K562 (cell line): Measurements from ENCODE around the gene GUCY1A1. TPM values are rescaled to one million over a fixed set of nuclear protein-coding genes. Genes with fewer than 3 reads are reported as not detected.

Source experiments
- ATAC-seq: fragments of 200-7000 bp; cut with Tn5 transposase; 3 replicates; pipeline ENCODE4 v1.9.1; 2020; ENCODE audit warnings: moderate library complexity
- BruUV-seq: library from RNA; stranded (reverse); fragments of 400-500 nt; replicated peaks from 2 replicates; lab custom pipeline; 2021; lab: Mats Ljungman, UMichigan
- CTCF ChIA-PET: fragments of 300-600 bp; formaldehyde crosslinking; extraction: SDS; loops from one replicate; lab custom pipeline; 2021; ENCODE audit warnings: low intra/inter-chr PET ratio; lab: Yijun Ruan, JAX
- POLR2A ChIA-PET: fragments of 300-600, 350-650 bp; sonication (Branson Sonifier 250); formaldehyde crosslinking; extraction: SDS; loops from one replicate; lab custom pipeline; 2021; ENCODE audit warnings: antibody characterized with exemption, inconsistent platforms; lab: Yijun Ruan, JAX
- DNase-seq, 4 experiments: peaks; one replicate each; pipeline versions ENCODE4 v3.0.0 to v3.0.0-alpha.2; 2011 to 2018; ENCODE audit warnings: low spot score in 3 of 4, mixed read lengths in 3 of 4; ENCODE audit errors: extremely low read depth in 1 of 4
- FAIRE-seq: peaks from 2 replicates; lab custom pipeline; 2011; peaks lifted over from hg19 to GRCh38; lab: Jason Lieb, UNC
- H2AFZ ChIP-seq: 2 replicates; pipeline ENCODE4 v1.6.0; 2011; ENCODE audit warnings: low read depth, low read length, control low read depth, inconsistent platforms
- H3K27ac ChIP-seq: fragments of 200-600 bp; 3 replicates; pipeline ENCODE4 v1.8.0; 2011; ENCODE audit warnings: low read depth, mild to moderate bottlenecking, control low read depth, inconsistent platforms, low read length, moderate library complexity, mixed read lengths; ENCODE audit errors: extremely low read depth
- H3K27me3 ChIP-seq, 2 experiments: fragments of 300-600 bp in 1 of 2; 2 replicates in 1 of 2; 3 replicates in 1 of 2; pipeline versions ENCODE4 v1.6.0 to v1.8.0; 2011; ENCODE audit warnings: inconsistent platforms in 2 of 2, low read length in 2 of 2, mild to moderate bottlenecking in 1 of 2, mixed read lengths in 1 of 2, moderate library complexity in 1 of 2; ENCODE audit not compliant: control insufficient read depth in 2 of 2, insufficient read depth in 2 of 2
- H3K36me3 ChIP-seq: fragments of 300-600 bp; 3 replicates; pipeline ENCODE4 v1.8.0; 2011; ENCODE audit warnings: mild to moderate bottlenecking, low read length, inconsistent platforms; ENCODE audit not compliant: control insufficient read depth, insufficient read depth
- H3K4me1 ChIP-seq, 2 experiments: fragments of 200-600 bp in 1 of 2; replicated peaks in 1 of 2; 2 replicates in 1 of 2; 3 replicates in 1 of 2; pipeline versions ENCODE4 v1.5.1 to v1.8.0; 2011; ENCODE audit warnings: inconsistent platforms in 2 of 2, low read length in 2 of 2, mild to moderate bottlenecking in 1 of 2, mixed read lengths in 1 of 2, moderate library complexity in 1 of 2; ENCODE audit not compliant: control insufficient read depth in 2 of 2, insufficient read depth in 2 of 2
- H3K4me2 ChIP-seq: 2 replicates; pipeline ENCODE4 v1.6.1; 2011; ENCODE audit warnings: low read length, control low read depth, inconsistent platforms, mixed read lengths; ENCODE audit not compliant: insufficient read depth
- H3K4me3 ChIP-seq: fragments of 200-600 bp; sonication (generic), shearing (Covaris generic); 2 replicates; pipeline ENCODE4 v1.5.1; 2016; ENCODE audit warnings: control low read depth, inconsistent platforms
- H3K79me2 ChIP-seq: fragments of 200-600 bp; 3 replicates; pipeline ENCODE4 v1.8.0; 2011; ENCODE audit warnings: low read length, inconsistent platforms; ENCODE audit not compliant: control insufficient read depth, insufficient read depth
- H3K9ac ChIP-seq, 2 experiments: 2 replicates each; pipeline versions ENCODE4 v1.6.0 to v1.6.1; 2011; ENCODE audit warnings: low read depth in 2 of 2, low read length in 2 of 2, control low read depth in 1 of 2, inconsistent platforms in 1 of 2, mild to moderate bottlenecking in 1 of 2, mixed read lengths in 1 of 2; ENCODE audit not compliant: insufficient read depth in 1 of 2
- H3K9me1 ChIP-seq: one replicate; pipeline ENCODE4 v1.6.0; 2011; ENCODE audit warnings: inconsistent platforms, mild to moderate bottlenecking, low read length, moderate library complexity; ENCODE audit not compliant: control insufficient read depth, insufficient read depth
- H3K9me3 ChIP-seq: replicated peaks from 2 replicates; pipeline ENCODE4 v1.5.1; 2011; ENCODE audit warnings: low read depth, low read length, inconsistent platforms; ENCODE audit not compliant: control insufficient read depth, insufficient read depth
- H4K20me1 ChIP-seq: replicated peaks from 2 replicates; pipeline ENCODE4 v1.6.1; 2011; ENCODE audit warnings: low read length, inconsistent platforms, mixed read lengths; ENCODE audit not compliant: control insufficient read depth, insufficient read depth
- BMI1 ChIP-seq: fragments of 150-350 bp; IDR thresholded peaks from 2 replicates; pipeline ENCODE4 v1.6.1; 2014; ENCODE audit warnings: low read length
- CEBPG ChIP-seq, 3 experiments: fragments of 200-800 bp in 1 of 3; sonication (Bioruptor generic) in 1 of 3; sonication (generic) in 1 of 3; formaldehyde crosslinking in 1 of 3; IDR thresholded peaks in 2 of 3; conservative IDR thresholded peaks in 1 of 3; 2 replicates each; pipeline versions ENCODE4 v1.6.1 to v1.8.0; 2016 to 2022; ENCODE audit warnings: missing compliant biosample characterization in 2 of 3, missing genetic modification characterization in 2 of 3, mild to moderate bottlenecking in 1 of 3, missing genetic modification reagents in 1 of 3
- ETV6 ChIP-seq, 3 experiments: fragments of 150-350 bp in 1 of 3; sonication (generic) in 1 of 3; formaldehyde crosslinking in 1 of 3; IDR thresholded peaks; 2 replicates each; pipeline versions ENCODE4 v1.6.1 to v1.8.0; 2014 to 2022; ENCODE audit warnings: borderline replicate concordance in 2 of 3, low read depth in 2 of 3, antibody characterized with exemption in 1 of 3, low read length in 1 of 3, mild to moderate bottlenecking in 1 of 3, missing genetic modification reagents in 1 of 3
- FOXP1 ChIP-seq: sonication (generic); formaldehyde crosslinking; IDR thresholded peaks from 2 replicates; pipeline ENCODE4 v1.8.0; 2022; ENCODE audit warnings: mild to moderate bottlenecking, missing genetic modification reagents
- HNRNPL ChIP-seq: fragments of 200-400 bp; formaldehyde crosslinking; IDR thresholded peaks from 2 replicates; pipeline ENCODE4 v1.6.1; 2017; ENCODE audit warnings: low read depth, mild to moderate bottlenecking, low read length
- KDM1A ChIP-seq, 2 experiments: fragments of 450-650 bp; IDR thresholded peaks; 2 replicates each; pipeline ENCODE4 v1.6.1; 2016; ENCODE audit warnings: mild to moderate bottlenecking in 2 of 2
- KLF10 ChIP-seq: fragments of 250-450 bp; sonication (Bioruptor Pico); IDR thresholded peaks from 2 replicates; pipeline ENCODE4 v1.6.1; 2021; ENCODE audit warnings: matching md5 sums
- MYC ChIP-seq, 2 experiments: fragments of 250-450 bp in 1 of 2; sonication (Bioruptor Pico) in 1 of 2; IDR thresholded peaks; 2 replicates each; pipeline versions ENCODE4 v1.5.1 to v1.6.1; 2012 to 2021; ENCODE audit warnings: low read depth in 2 of 2, borderline replicate concordance in 1 of 2, improper control_type of control experiment in 1 of 2, low read length in 1 of 2, mild to moderate bottlenecking in 1 of 2, moderate library complexity in 1 of 2
- NELFE ChIP-seq: IDR thresholded peaks from 2 replicates; pipeline ENCODE4 v1.6.1; 2011; ENCODE audit warnings: mild to moderate bottlenecking; ENCODE audit not compliant: insufficient read depth, insufficient read length
- NR0B1 ChIP-seq: fragments of 450-650 bp; IDR thresholded peaks from one replicate; pipeline ENCODE4 v1.6.1; 2018; ENCODE audit warnings: mild to moderate bottlenecking, moderate library complexity; ENCODE audit not compliant: partially characterized antibody
- RFX1 ChIP-seq: fragments of 450-650 bp; IDR thresholded peaks from 2 replicates; pipeline ENCODE4 v1.6.1; 2016; ENCODE audit warnings: mild to moderate bottlenecking, moderate library complexity
- RNF219 ChIP-seq: fragments of 250-450 bp; sonication (Bioruptor Pico); IDR thresholded peaks from 2 replicates; pipeline ENCODE4 v1.5.0; 2022; ENCODE audit warnings: mild to moderate bottlenecking
- THAP7 ChIP-seq: fragments of 250-450 bp; sonication (Bioruptor Pico); IDR thresholded peaks from 2 replicates; pipeline ENCODE4 v1.5.0; 2021
- ZFP91 ChIP-seq: sonication (generic); formaldehyde crosslinking; IDR thresholded peaks from 2 replicates; pipeline ENCODE4 v1.8.0; 2022; ENCODE audit warnings: mild to moderate bottlenecking, missing genetic modification reagents
- ZNF583 ChIP-seq: fragments of 250-450 bp; sonication (Bioruptor Pico); IDR thresholded peaks from 2 replicates; pipeline ENCODE4 v1.4.0; 2020
- ZSCAN29 ChIP-seq: fragments of 450-650 bp; IDR thresholded peaks from 2 replicates; pipeline ENCODE4 v1.6.1; 2017
- in situ Hi-C: fragments of 300-500 bp; cut with MboI; formaldehyde crosslinking; loops from 4 replicates; pipeline ENCODE4 v1.15.0; 2018; ENCODE audit warnings: inconsistent platforms, mixed read lengths
- intact Hi-C: fragments of 100-400 bp; cut with micrococcal nuclease; formaldehyde crosslinking; loops from 2 replicates; pipeline ENCODE4 v1.14.2; 2022
- polyA plus RNA-seq, 8 experiments: library from polyadenylated mRNA; depleted of rRNA in 4 of 8; stranded (reverse) in 5 of 8; unstranded in 3 of 8; fragments of >200 nt; fragmentation: Nextera tagmentation in 2 of 8; fragmentation: Illumina TruSeq in 1 of 8; extraction: Ambion mirVana in 2 of 8; extraction: Trizol in 1 of 8; gene quantifications; 2 replicates each; pipeline versions ENCODE4 v1.2.1 to v1.2.3, GENCODE V29; 2011 to 2014; ENCODE audit warnings: inconsistent platforms in 1 of 8, missing spikeins in 1 of 8
- total RNA-seq, 7 experiments: library from RNA; depleted of rRNA in 6 of 7; stranded (reverse); fragments of >200 nt in 6 of 7; fragmentation: Illumina TruSeq in 2 of 7; extraction: Trizol in 2 of 7; gene quantifications; 2 replicates each; pipeline versions ENCODE4 v1.2.1 to v1.2.3, GENCODE V29; 2011 to 2021; ENCODE audit warnings: low replicate concordance in 1 of 7
- TF ChIP-seq, protein P1 (sequence below): fragments of 250-450 bp; sonication (Bioruptor Pico); IDR thresholded peaks from 2 replicates; pipeline ENCODE4 v1.6.1; 2021; ENCODE audit warnings: mild to moderate bottlenecking

The GUCY1A1 gene
- total and polyA plus RNA-seq, 9 of the 15 experiments (the other 6 are each of a cell fraction or from before 2014, with no cell fraction given), result not detected

GRCh38 chr4:155768370-155768769 is 101.7 kb downstream of the GUCY1A1 start:
- Histone ChIP-seq H3K27me3 (no peaks in the 10 kb centered on the region), H3K4me1 (no peaks in the 10 kb centered on the region), H3K9me1 (no peaks in the 10 kb centered on the region), H3K27ac (no peak overlapping the region), H3K4me2 (no peak overlapping the region), H3K79me2 (no peaks in the 10 kb centered on the region), H3K36me3 (no peaks in the 10 kb centered on the region), H3K4me3 (no peak overlapping the region), H2AFZ (no peak overlapping the region), H4K20me1 (no peaks in the 10 kb centered on the region), H3K9ac (no peak overlapping the region), H3K9me3 (no peaks in the 10 kb centered on the region)
- in situ Hi-C loops, result no loop called here
- FAIRE-seq (no peak), ATAC-seq (no peak), DNase-seq (no peak)
- ChIA-PET POLR2A (no interaction called here), CTCF (no interaction called here)
- intact Hi-C loops, result no loop called here
- no TSS peak for BruUV-seq
- TF ChIP-seq ZNF583 (CRISPR knock-in tag) (no peak), MYC (IDR thresholded peaks at IDR 0.05; ENCODE audit: low read depth, low read length) (no peak), MYC (CRISPR knock-in tag; IDR thresholded peaks at IDR 0.05; ENCODE audit: borderline replicate concordance, low read depth) (no peak), KLF10 (no peak), FOXP1 (CRISPR knock-in tag) (no peak), ETV6 (IDR thresholded peaks at IDR 0.05; ENCODE audit: borderline replicate concordance in 1 of 2, low read depth in 2 of 2, low read length in 1 of 2) (no peak), ETV6 (CRISPR knock-in tag; IDR thresholded peaks at IDR 0.05; ENCODE audit: borderline replicate concordance) (no peak), THAP7 (CRISPR knock-in tag) (no peak), KDM1A (IDR thresholded peaks at IDR 0.05) (no peak), RNF219 (CRISPR knock-in tag) (no peak), ZFP91 (CRISPR knock-in tag) (no peak), CEBPG (CRISPR knock-in tag; IDR thresholded peaks at IDR 0.05) (no peak), CEBPG (tag; conservative IDR thresholded peaks at IDR 0.05 in 1 of 2, IDR thresholded peaks at IDR 0.05 in 1 of 2) (no peak), RFX1 (no peak), BMI1 (no peak), NR0B1 (no peak), ZSCAN29 (no peak), NELFE (no peak), HNRNPL (no peak)
- TF ChIP-seq, protein P1, sequence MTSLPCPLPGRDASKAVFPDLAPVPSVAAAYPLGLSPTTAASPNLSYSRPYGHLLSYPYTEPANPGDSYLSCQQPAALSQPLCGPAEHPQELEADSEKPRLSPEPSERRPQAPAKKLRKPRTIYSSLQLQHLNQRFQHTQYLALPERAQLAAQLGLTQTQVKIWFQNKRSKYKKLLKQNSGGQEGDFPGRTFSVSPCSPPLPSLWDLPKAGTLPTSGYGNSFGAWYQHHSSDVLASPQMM (CRISPR knock-in tag), result no peak
